Vagina (tissue), 2 donors: ENCODE data around the gene JAKMIP1. TPM values are rescaled to one million over a fixed set of nuclear protein-coding genes. Genes with fewer than 3 reads are reported as not detected.

Experiments used
- DNase-seq, 2 donors: peaks; one replicate each; pipeline ENCODE4 v3.0.0-alpha.2; 2017; ENCODE audit errors: extremely low spot score in 2 of 2
- H3K27ac ChIP-seq: fragments of 200-600 bp; sonication (generic); one replicate; pipeline ENCODE4 v1.5.1; 2019
- H3K27me3 ChIP-seq: fragments of 200-600 bp; sonication (generic); one replicate; pipeline ENCODE4 v1.5.1; 2019
- H3K36me3 ChIP-seq, 2 donors: fragments of 200-600 bp; sonication (generic); one replicate each; pipeline ENCODE4 v1.5.1; 2017 to 2019
- H3K4me1 ChIP-seq: fragments of 200-600 bp; sonication (generic); one replicate; pipeline ENCODE4 v1.5.1; 2019
- H3K4me3 ChIP-seq, 2 donors: fragments of 200-600 bp; sonication (generic); 1 replicate in 1 of 2; 2 replicates in 1 of 2; pipeline ENCODE4 v1.5.1; 2016 to 2019
- H3K9me3 ChIP-seq: fragments of 200-600 bp; sonication (generic); one replicate; pipeline ENCODE4 v1.5.1; 2019
- POLR2A ChIP-seq, 2 donors: fragments of 450-650 bp; IDR thresholded peaks; one replicate each; pipeline ENCODE4 v1.6.1; 2017; ENCODE audit warnings: antibody characterized with exemption in 2 of 2, mild to moderate bottlenecking in 2 of 2, moderate library complexity in 2 of 2
- POLR2AphosphoS5 ChIP-seq, 2 donors: sonication (generic); formaldehyde crosslinking; IDR thresholded peaks; one replicate each; pipeline ENCODE4 v1.9.0; 2017; ENCODE audit warnings: antibody characterized with exemption in 2 of 2, mild to moderate bottlenecking in 2 of 2, low read depth in 1 of 2; ENCODE audit not compliant: insufficient read depth in 1 of 2
- intact Hi-C: fragments of 100-400 bp; cut with DNase I; formaldehyde crosslinking; loops from one replicate; pipeline ENCODE4 v1.15.1; 2023
- total RNA-seq: library from RNA; depleted of rRNA; stranded (reverse); fragments of >200 nt; gene quantifications from one replicate; pipeline ENCODE4 v1.2.3, GENCODE V29; 2016
- TF ChIP-seq, protein P1 (sequence below), 3 experiments: fragments of 450-650 bp in 2 of 3; fragments of 200-600 bp in 1 of 3; sonication (generic) in 1 of 3; IDR thresholded peaks; one replicate each; pipeline ENCODE4 v1.5.1; 2017 to 2019; ENCODE audit warnings: antibody characterized with exemption in 3 of 3, mild to moderate bottlenecking in 2 of 3, moderate library complexity in 2 of 3

The JAKMIP1 gene
- total RNA-seq, 1 donor from 2014 or later = 5.2 TPM

DNA sequence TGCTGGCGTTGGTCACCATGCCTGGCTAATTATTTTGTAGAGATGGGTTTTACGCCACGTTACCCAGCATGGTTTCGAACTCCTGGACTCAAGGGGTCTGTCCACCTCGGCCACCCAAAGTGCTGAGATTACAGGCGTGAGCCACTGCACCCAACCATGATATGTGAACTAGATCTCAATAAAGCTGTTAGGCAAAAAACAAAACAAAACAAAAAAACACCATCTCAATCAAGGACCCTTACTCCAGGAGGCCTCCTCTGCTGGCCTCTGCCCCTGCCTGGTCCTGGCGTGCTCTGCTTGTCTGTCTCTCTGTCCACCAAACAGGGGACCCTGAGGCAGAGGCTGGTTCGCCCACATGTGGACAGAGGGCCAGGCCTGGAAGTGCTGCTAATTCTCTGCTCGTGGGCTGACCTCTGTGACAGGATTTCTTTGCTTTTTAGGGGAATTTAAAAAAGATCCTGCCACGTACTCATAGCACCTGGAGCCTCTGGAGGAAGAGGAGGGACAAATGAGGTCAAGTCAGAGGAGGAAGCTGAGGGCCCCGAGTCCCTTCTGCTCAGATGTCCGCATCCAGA, 36.6 kb upstream of the JAKMIP1 start:
- Histone ChIP-seq H3K27ac (no peak overlapping the region), H3K4me1 (no peaks in the 10 kb centered on the region), H3K36me3 (no peaks in the 10 kb centered on the region), H3K9me3 (no peaks in the 10 kb centered on the region), H3K27me3 (no peaks in the 10 kb centered on the region), H3K4me3 (no peak overlapping the region)
- intact Hi-C loops = no loop called here
- DNase-seq = no peak
- TF ChIP-seq POLR2A (IDR thresholded peaks at IDR 0.05) (no peak), POLR2AphosphoS5 (IDR thresholded peaks at IDR 0.05; ENCODE audit: insufficient read depth in 1 of 2, low read depth in 1 of 2) (no peak)
- TF ChIP-seq, protein P1, sequence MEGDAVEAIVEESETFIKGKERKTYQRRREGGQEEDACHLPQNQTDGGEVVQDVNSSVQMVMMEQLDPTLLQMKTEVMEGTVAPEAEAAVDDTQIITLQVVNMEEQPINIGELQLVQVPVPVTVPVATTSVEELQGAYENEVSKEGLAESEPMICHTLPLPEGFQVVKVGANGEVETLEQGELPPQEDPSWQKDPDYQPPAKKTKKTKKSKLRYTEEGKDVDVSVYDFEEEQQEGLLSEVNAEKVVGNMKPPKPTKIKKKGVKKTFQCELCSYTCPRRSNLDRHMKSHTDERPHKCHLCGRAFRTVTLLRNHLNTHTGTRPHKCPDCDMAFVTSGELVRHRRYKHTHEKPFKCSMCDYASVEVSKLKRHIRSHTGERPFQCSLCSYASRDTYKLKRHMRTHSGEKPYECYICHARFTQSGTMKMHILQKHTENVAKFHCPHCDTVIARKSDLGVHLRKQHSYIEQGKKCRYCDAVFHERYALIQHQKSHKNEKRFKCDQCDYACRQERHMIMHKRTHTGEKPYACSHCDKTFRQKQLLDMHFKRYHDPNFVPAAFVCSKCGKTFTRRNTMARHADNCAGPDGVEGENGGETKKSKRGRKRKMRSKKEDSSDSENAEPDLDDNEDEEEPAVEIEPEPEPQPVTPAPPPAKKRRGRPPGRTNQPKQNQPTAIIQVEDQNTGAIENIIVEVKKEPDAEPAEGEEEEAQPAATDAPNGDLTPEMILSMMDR (IDR thresholded peaks at IDR 0.05) = no peak

DNA sequence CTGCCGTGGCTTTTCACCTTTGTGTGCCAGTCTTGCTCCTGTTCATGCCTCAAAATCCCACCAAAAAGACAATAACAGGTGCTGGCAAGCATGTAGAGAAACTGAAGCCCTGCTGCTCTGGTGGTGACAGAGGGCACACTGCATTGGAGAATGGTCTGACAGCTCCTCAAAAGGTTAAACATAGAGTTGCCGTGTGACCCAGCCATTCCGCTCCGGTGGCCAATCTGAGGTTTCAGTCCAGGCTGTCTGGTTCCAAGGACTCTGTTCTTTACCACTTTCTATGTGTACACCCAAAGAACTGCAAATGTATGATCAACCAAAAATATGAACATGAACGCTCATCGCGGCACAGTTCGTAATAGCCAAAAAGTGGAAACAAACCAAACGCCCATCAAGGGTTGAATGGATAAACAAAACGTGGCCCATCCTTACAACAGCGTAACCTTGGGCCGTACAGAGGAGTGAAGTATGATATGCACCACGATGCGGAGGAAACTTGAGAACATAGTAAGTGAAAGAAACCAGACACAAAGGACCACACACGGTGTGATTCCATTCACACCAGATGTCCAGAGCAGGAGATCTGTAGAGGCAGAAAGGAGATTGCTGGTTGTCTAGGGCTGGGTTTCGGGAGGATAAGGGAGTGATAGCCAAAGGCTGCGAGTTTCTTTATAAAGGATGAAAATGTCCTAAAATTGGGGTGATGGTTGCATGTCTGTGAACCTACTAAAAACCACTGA, 35.7 kb upstream of the JAKMIP1 start:
- H3K9me3 ChIP-seq = no peaks in the 10 kb centered on the region
- no peaks in the 10 kb centered on the region for H3K27me3 ChIP-seq
- DNase-seq = no peak
- no peak overlapping the region for H3K27ac ChIP-seq
- intact Hi-C loops = no loop called here
- H3K36me3 ChIP-seq = no peaks in the 10 kb centered on the region
- no peaks in the 10 kb centered on the region for H3K4me1 ChIP-seq
- TF ChIP-seq, protein P1 (IDR thresholded peaks at IDR 0.05) = no peak
- no peak for TF ChIP-seq POLR2AphosphoS5 (IDR thresholded peaks at IDR 0.05; ENCODE audit: insufficient read depth in 1 of 2, low read depth in 1 of 2)
- no peak for TF ChIP-seq POLR2A (IDR thresholded peaks at IDR 0.05)
- no peak overlapping the region for H3K4me3 ChIP-seq

DNA sequence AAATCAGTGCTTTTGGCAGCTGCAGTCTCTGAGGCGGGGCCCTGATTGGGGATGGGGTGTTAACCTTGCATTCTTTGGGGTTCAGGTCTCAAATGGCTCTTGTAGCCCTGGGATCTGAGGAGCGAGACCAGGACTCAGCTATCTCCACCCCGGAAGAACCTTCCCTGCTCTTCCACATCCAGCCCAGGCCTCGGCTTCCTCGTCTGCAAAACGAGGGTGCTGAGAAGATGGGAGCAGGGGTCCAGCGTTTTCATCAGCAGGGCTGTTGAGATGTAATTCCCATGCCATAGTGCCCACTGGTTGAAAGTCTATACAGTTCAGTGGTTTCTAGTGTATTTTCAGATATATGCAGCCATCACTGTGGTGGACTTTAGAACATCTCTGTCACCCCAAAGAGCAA, 34.7 kb upstream of the JAKMIP1 start:
- no peak for DNase-seq
- no peak overlapping the region for H3K4me3 ChIP-seq
- no peaks in the 10 kb centered on the region for H3K4me1 ChIP-seq
- TF ChIP-seq POLR2A (IDR thresholded peaks at IDR 0.05) = no peak
- TF ChIP-seq, protein P1 (IDR thresholded peaks at IDR 0.05) = no peak
- no peak for TF ChIP-seq POLR2AphosphoS5 (IDR thresholded peaks at IDR 0.05; ENCODE audit: insufficient read depth in 1 of 2, low read depth in 1 of 2)
- H3K27ac ChIP-seq = no peak overlapping the region
- H3K27me3 ChIP-seq = no peaks in the 10 kb centered on the region
- no peaks in the 10 kb centered on the region for H3K9me3 ChIP-seq
- no peaks in the 10 kb centered on the region for H3K36me3 ChIP-seq
- intact Hi-C loops = no loop called here

DNA sequence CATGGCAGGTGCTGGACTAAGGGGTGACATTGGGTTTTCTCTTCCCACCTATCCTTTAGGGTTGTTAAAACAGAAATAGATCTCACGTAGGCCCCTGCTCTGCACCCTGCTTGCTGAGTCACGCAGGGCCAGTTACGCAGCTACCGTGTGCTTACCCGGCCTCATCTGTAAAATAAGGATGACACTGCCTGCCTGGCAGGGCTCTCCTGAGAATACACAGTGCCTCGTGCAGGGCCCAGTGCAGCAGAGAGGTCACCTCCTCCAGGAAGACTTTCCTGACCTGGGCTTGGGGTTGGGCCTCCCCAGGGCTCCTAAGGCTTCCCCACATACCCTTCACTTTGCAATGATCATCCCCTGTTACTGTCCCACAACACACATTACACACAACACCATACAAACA, 33.6 kb upstream of the JAKMIP1 start:
- TF ChIP-seq POLR2AphosphoS5 (IDR thresholded peaks at IDR 0.05; ENCODE audit: insufficient read depth in 1 of 2, low read depth in 1 of 2) (no peak), POLR2A (IDR thresholded peaks at IDR 0.05) (no peak)
- TF ChIP-seq, protein P1 (IDR thresholded peaks at IDR 0.05) = no peak
- DNase-seq = no peak
- H3K4me1 ChIP-seq = no peaks in the 10 kb centered on the region
- no peaks in the 10 kb centered on the region for H3K9me3 ChIP-seq
- no peaks in the 10 kb centered on the region for H3K27me3 ChIP-seq
- H3K27ac ChIP-seq = no peak overlapping the region
- no peaks in the 10 kb centered on the region for H3K36me3 ChIP-seq
- H3K4me3 ChIP-seq = no peak overlapping the region
- intact Hi-C loops = no loop called here
